ENCODE measurements around the gene STXBP3. TPM values are rescaled to one million over a fixed set of nuclear protein-coding genes. Genes with fewer than 3 reads are reported as not detected.

STXBP3 gene
- polyA plus RNA-seq, 1 donor from 2014 or later: 29.6 TPM

- Histone ChIP-seq H3K4me3 (ENCODE audit: low read length) (no peak within 1 kb of the TSS), H3K79me2 (replicated peaks; ENCODE audit: insufficient read depth, low read length) (no peaks in the 10 kb centered on the region), H3K4me2 (ENCODE audit: low read length) (no peak within 1 kb of the TSS), H3F3A (ENCODE audit: insufficient read depth, low read length, poor library complexity, severe bottlenecking) (no peaks in the 10 kb centered on the region), H3K27me3 (ENCODE audit: insufficient read depth, low read depth, low read length) (no peaks in the 10 kb centered on the region), H3K9ac (ENCODE audit: low read length) (no peak within 1 kb of the TSS), H3K27ac (ENCODE audit: low read length) (no peak within 1 kb of the TSS), H4K20me1 (ENCODE audit: insufficient read depth) (no peaks in the 10 kb centered on the region), H3K9me2 (ENCODE audit: insufficient read depth, low read length) (no peaks in the 10 kb centered on the region), H2AFZ (ENCODE audit: low read depth, low read length) (no peak within 1 kb of the TSS), H3K36me3 (ENCODE audit: insufficient read depth, low read length) (no peaks in the 10 kb centered on the region), H3K9me3 (ENCODE audit: low read length) (no peaks in the 10 kb centered on the region)
- TF ChIP-seq REST (IDR thresholded peaks at IDR 0.05; ENCODE audit: borderline replicate concordance) (no peak), EZH2 (IDR thresholded peaks at IDR 0.05; ENCODE audit: borderline replicate concordance, insufficient read depth, low read length, poor library complexity, severe bottlenecking) (no peak), SMC3 (conservative IDR thresholded peaks at IDR 0.05; ENCODE audit: poor library complexity) (no peak), TAF1 (IDR thresholded peaks at IDR 0.05; ENCODE audit: low read depth) (no peak), POLR2AphosphoS5 (IDR thresholded peaks at IDR 0.05) (no peak), EP300 (conservative IDR thresholded peaks at IDR 0.05; ENCODE audit: poor library complexity, severe bottlenecking) (no peak), CTCF (IDR thresholded peaks at IDR 0.05; ENCODE audit: poor library complexity, severe bottlenecking) (no peak), RAD21 (conservative IDR thresholded peaks at IDR 0.05) (no peak), MXI1 (conservative IDR thresholded peaks at IDR 0.05; ENCODE audit: poor library complexity, severe bottlenecking) (no peak)
Measured at GRCh38 chr1:108856994-108857393, 110.5 kb downstream of the STXBP3 start, which contains the start of gene AKNAD1. Gene AKNAD1 (minus strand): TSS chr1:108857094. CDS start chr1:108852664, 4,430 bp downstream.

GRCh38 chr1:108858230-108858950 lies 111.9 kb downstream of the STXBP3 start:
- Histone ChIP-seq H3K9me2 (ENCODE audit: insufficient read depth, low read length) (no peaks in the 10 kb centered on the region), H2AFZ (ENCODE audit: low read depth, low read length) (no peak overlapping the region), H3K9ac (ENCODE audit: low read length) (no peak overlapping the region), H3K79me2 (replicated peaks; ENCODE audit: insufficient read depth, low read length) (no peaks in the 10 kb centered on the region), H3K27me3 (ENCODE audit: insufficient read depth, low read depth, low read length) (no peaks in the 10 kb centered on the region), H3K4me2 (ENCODE audit: low read length) (no peak overlapping the region), H3K4me3 (ENCODE audit: low read length) (no peak overlapping the region), H4K20me1 (ENCODE audit: insufficient read depth) (no peaks in the 10 kb centered on the region), H3K36me3 (ENCODE audit: insufficient read depth, low read length) (no peaks in the 10 kb centered on the region), H3K27ac (ENCODE audit: low read length) (no peak overlapping the region), H3F3A (ENCODE audit: insufficient read depth, low read length, poor library complexity, severe bottlenecking) (no peaks in the 10 kb centered on the region), H3K9me3 (ENCODE audit: low read length) (no peaks in the 10 kb centered on the region)
- TF ChIP-seq CTCF (IDR thresholded peaks at IDR 0.05; ENCODE audit: poor library complexity, severe bottlenecking) (no peak), RAD21 (conservative IDR thresholded peaks at IDR 0.05) (no peak), REST (IDR thresholded peaks at IDR 0.05; ENCODE audit: borderline replicate concordance) (no peak), TAF1 (IDR thresholded peaks at IDR 0.05; ENCODE audit: low read depth) (no peak), EP300 (conservative IDR thresholded peaks at IDR 0.05; ENCODE audit: poor library complexity, severe bottlenecking) (no peak), MXI1 (conservative IDR thresholded peaks at IDR 0.05; ENCODE audit: poor library complexity, severe bottlenecking) (no peak), POLR2AphosphoS5 (IDR thresholded peaks at IDR 0.05) (no peak), SMC3 (conservative IDR thresholded peaks at IDR 0.05; ENCODE audit: poor library complexity) (no peak), EZH2 (IDR thresholded peaks at IDR 0.05; ENCODE audit: borderline replicate concordance, insufficient read depth, low read length, poor library complexity, severe bottlenecking) (no peak)

Data from neural cell (in vitro differentiated cells).